Thoracic aorta (tissue), 2 donors: Measurements from ENCODE around the gene RAMAC. TPM values are rescaled to one million over a fixed set of nuclear protein-coding genes. Genes with fewer than 3 reads are reported as not detected.

ENCODE experiments used
- ATAC-seq: fragments of 150-250 bp; one replicate; pipeline ENCODE4 v1.8.0; 2017; ENCODE audit warnings: low read depth; ENCODE audit not compliant: insufficient number of reproducible peaks, low FRiP score
- DNase-seq: peaks from one replicate; pipeline ENCODE4 v3.0.0-alpha.2; 2020; ENCODE audit warnings: low spot score
- H3K27ac ChIP-seq, 2 donors: fragments of 200-600 bp; sonication (generic); 1 replicate in 1 of 2; 2 replicates in 1 of 2; pipeline ENCODE4 v1.5.1; 2016; ENCODE audit warnings: mild to moderate bottlenecking in 2 of 2, moderate library complexity in 2 of 2
- H3K27me3 ChIP-seq: fragments of 200-600 bp; sonication (generic); replicated peaks from 2 replicates; pipeline ENCODE4 v1.6.0; 2016; ENCODE audit warnings: mild to moderate bottlenecking; ENCODE audit not compliant: insufficient read depth
- H3K36me3 ChIP-seq: fragments of 200-600 bp; sonication (generic); one replicate; pipeline ENCODE4 v1.5.1; 2016
- H3K4me1 ChIP-seq, 2 donors: fragments of 200-600 bp; sonication (generic); 1 replicate in 1 of 2; 2 replicates in 1 of 2; pipeline versions ENCODE4 v1.5.1 to v1.6.0; 2016; ENCODE audit warnings: low read depth in 2 of 2, mild to moderate bottlenecking in 1 of 2; ENCODE audit not compliant: control insufficient read depth in 1 of 2
- H3K4me3 ChIP-seq: fragments of 200-600 bp; sonication (generic); 2 replicates; pipeline ENCODE4 v1.5.1; 2016; ENCODE audit warnings: mild to moderate bottlenecking
- H3K9me3 ChIP-seq: fragments of 200-600 bp; sonication (generic); 2 replicates; pipeline ENCODE4 v1.5.1; 2016
- total RNA-seq, 2 donors: library from RNA; depleted of rRNA; stranded (reverse); fragments of >200 nt; gene quantifications; one replicate each; pipeline versions ENCODE4 v1.1.0 to v1.2.3, GENCODE V29; 2016
- TF ChIP-seq, protein P1 (sequence below): fragments of 200-600 bp; sonication (generic); IDR thresholded peaks from one replicate; pipeline ENCODE4 v1.5.1; 2019; ENCODE audit warnings: antibody characterized with exemption

Gene RAMAC
- total RNA-seq, 2 donors from 2014 or later = 15.1 to 15.6 TPM

DNA sequence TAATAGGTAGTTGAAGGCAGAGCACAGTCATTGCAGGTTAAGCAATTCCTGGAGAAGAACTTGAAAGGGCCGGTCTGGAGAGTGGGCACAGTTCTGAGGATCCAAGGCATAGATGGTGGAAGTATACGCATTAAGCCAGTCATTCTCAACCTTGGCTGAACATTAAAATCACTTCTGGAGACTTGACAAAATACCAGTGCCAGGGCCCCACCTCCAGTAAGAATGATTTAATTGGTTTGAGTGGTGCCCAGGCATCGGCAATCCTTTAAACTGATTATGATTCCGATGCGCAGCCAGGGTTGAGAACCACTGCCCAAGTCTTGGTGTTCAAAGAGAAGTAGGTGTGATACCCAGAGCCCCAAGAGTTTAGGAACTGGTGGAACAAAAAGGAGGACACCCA lies 26.6 kb upstream of the RAMAC start:
- ATAC-seq (no peak), DNase-seq (no peak)
- H3K27me3 ChIP-seq = no peaks in the 10 kb centered on the region
- H3K4me1 ChIP-seq = no peaks in the 10 kb centered on the region
- no peak overlapping the region for H3K27ac ChIP-seq
- TF ChIP-seq, protein P1, sequence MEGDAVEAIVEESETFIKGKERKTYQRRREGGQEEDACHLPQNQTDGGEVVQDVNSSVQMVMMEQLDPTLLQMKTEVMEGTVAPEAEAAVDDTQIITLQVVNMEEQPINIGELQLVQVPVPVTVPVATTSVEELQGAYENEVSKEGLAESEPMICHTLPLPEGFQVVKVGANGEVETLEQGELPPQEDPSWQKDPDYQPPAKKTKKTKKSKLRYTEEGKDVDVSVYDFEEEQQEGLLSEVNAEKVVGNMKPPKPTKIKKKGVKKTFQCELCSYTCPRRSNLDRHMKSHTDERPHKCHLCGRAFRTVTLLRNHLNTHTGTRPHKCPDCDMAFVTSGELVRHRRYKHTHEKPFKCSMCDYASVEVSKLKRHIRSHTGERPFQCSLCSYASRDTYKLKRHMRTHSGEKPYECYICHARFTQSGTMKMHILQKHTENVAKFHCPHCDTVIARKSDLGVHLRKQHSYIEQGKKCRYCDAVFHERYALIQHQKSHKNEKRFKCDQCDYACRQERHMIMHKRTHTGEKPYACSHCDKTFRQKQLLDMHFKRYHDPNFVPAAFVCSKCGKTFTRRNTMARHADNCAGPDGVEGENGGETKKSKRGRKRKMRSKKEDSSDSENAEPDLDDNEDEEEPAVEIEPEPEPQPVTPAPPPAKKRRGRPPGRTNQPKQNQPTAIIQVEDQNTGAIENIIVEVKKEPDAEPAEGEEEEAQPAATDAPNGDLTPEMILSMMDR = no peak
- H3K4me3 ChIP-seq = no peak overlapping the region
- no peaks in the 10 kb centered on the region for H3K36me3 ChIP-seq
- H3K9me3 ChIP-seq = no peaks in the 10 kb centered on the region

DNA sequence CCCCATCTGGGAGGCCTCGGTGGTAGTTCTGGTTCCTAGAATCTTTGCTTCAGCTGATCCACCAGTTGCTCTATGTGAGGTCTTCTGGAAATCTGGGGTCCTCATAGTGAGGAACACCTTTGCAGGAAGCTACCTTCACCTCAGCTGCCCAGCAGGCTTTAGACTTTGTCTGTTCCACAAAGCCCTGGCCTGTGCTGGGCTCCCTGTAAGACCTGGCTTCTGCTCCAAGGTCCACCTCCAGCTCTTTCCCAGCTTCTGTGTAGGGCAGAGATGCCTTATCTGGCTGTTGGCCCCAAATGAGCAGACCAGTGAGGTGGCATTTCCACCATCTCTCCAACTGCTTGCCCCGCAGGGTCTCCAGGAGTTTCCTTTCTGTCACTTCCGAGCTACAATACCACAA lies 25.2 kb upstream of the RAMAC start:
- TF ChIP-seq, protein P1 = no peak
- DNase-seq (no peak), ATAC-seq (no peak)
- Histone ChIP-seq H3K4me1 (no peaks in the 10 kb centered on the region), H3K36me3 (no peaks in the 10 kb centered on the region), H3K27me3 (no peaks in the 10 kb centered on the region), H3K27ac (no peak overlapping the region), H3K4me3 (no peak overlapping the region), H3K9me3 (no peaks in the 10 kb centered on the region)

DNA sequence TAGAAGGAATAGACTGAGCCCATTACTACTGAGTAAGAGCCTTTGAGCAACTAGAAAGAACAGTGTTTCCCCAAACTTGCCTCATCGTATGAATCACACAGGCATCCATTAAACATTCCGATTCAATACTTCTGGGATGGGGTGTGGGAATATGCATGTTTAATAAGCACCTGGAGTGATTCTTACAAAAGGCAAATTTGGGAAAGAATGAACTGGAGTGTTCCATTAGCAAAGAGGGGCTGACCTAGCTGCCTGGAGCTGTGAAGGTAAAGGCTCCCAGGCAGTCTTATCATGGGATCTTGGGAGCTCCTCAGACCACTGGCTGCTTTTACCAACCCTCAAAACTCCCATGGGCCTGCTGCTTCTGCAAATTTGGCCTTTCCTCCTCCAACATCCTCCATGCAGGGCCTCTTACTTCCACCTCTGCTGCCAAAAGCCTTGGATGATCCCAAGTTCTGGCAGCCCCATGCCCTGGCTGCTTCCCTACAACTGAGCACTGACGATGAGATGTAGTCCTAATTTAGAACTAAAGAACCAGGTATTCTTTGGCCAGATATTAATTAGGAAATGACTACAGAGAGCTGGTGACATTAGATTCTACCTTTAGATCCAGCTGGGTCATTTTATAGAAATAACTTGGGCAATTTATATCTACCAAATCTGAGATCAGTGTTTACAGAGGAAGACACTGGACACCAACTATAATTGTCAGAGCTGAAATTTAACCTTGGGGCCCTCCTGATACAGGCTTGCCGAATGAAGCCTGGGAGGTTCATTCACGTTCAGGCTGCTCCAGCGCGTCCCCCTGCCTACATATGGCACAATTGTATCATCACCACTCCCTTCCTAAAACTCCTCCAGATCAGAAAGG lies 22.3 kb upstream of the RAMAC start:
- DNase-seq (no peak), ATAC-seq (no peak)
- Histone ChIP-seq H3K27me3 (no peaks in the 10 kb centered on the region), H3K36me3 (no peaks in the 10 kb centered on the region), H3K4me1 (no peaks in the 10 kb centered on the region), H3K27ac (no peak overlapping the region), H3K9me3 (no peaks in the 10 kb centered on the region), H3K4me3 (no peak overlapping the region)
- TF ChIP-seq, protein P1 = no peak

DNA sequence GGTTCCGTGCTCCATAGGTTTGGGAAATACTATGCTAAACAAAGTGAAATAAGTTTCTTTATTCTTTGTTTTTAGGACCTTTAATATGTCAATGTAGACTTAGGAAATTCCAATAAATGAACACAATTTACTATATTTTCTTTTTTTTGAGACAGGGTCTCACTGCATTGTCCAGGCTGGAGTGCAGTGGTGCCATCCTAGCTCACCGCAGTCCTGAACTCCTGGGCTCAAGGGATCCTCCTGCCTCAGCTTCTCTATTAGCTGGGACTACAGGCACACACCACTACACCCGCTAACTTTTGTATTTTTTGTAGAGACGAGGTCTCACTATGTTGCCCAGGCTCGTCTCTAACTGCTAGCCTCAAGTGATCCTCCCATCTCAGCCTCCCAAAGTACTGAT lies 21.1 kb upstream of the RAMAC start:
- ATAC-seq (no peak), DNase-seq (no peak)
- Histone ChIP-seq H3K4me3 (no peak overlapping the region), H3K4me1 (no peaks in the 10 kb centered on the region), H3K36me3 (no peaks in the 10 kb centered on the region), H3K27me3 (no peaks in the 10 kb centered on the region), H3K9me3 (no peaks in the 10 kb centered on the region), H3K27ac (no peak overlapping the region)
- TF ChIP-seq, protein P1 = no peak

DNA sequence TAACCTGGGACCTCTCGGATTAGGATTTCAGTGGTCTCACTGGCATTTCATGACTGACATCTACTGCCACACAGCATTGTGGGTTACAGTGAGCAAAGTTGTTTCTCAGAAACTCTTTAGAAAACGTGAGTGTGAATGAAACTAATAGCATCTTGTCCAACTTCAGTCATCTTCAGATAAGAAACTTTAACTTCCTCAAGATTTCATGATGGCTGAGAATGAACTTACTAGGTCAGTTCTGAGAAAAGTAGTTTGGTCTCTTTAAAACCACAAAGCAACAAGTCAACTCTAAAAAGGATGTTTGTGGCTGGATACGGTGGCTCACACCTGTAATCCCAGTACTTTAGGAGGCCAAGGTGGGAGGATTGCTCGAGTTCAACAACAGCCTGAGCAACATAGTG lies 19.3 kb upstream of the RAMAC start:
- ATAC-seq (no peak), DNase-seq (no peak)
- Histone ChIP-seq H3K36me3 (no peaks in the 10 kb centered on the region), H3K9me3 (no peaks in the 10 kb centered on the region), H3K4me1 (peaks cover 0 to 8% of the 10 kb centered on the region in 2 donors), H3K4me3 (no peak overlapping the region), H3K27me3 (no peaks in the 10 kb centered on the region), H3K27ac (no peak overlapping the region)
- TF ChIP-seq, protein P1 = no peak
